SH-SY5Y (cell line): ENCODE data around the gene GJA3.

Source experiments
- GATA2 ChIP-seq: IDR thresholded peaks from 2 replicates; pipeline ENCODE4 v1.6.1; 2011; ENCODE audit warnings: mild to moderate bottlenecking, low read depth, low read length
- GATA3 ChIP-seq: IDR thresholded peaks from 2 replicates; pipeline ENCODE4 v1.6.1; 2011; ENCODE audit warnings: low read depth, mild to moderate bottlenecking, low read length, moderate library complexity

Gene GJA3

DNA sequence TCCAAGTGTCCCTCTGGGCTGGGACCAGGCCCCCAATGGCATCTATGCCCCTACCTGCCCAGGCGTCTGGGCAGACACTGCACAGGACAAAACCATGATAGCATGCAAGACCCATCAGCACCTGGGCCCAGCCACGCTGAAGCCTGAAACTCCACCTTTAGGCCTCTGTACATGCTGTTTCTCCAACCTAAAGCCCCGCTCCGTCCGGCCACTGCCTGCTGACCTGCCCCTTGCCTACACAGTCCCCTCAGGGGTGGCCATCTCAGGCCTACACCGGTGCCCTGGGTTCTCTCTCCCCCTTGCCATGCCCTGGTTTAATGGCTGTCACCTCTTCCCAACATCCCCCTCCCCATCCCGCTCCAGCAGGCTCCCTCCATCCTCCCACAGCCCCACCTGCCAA lies 15.3 kb downstream of the GJA3 start:
- TF ChIP-seq GATA3 (no peak), GATA2 (no peak)

DNA sequence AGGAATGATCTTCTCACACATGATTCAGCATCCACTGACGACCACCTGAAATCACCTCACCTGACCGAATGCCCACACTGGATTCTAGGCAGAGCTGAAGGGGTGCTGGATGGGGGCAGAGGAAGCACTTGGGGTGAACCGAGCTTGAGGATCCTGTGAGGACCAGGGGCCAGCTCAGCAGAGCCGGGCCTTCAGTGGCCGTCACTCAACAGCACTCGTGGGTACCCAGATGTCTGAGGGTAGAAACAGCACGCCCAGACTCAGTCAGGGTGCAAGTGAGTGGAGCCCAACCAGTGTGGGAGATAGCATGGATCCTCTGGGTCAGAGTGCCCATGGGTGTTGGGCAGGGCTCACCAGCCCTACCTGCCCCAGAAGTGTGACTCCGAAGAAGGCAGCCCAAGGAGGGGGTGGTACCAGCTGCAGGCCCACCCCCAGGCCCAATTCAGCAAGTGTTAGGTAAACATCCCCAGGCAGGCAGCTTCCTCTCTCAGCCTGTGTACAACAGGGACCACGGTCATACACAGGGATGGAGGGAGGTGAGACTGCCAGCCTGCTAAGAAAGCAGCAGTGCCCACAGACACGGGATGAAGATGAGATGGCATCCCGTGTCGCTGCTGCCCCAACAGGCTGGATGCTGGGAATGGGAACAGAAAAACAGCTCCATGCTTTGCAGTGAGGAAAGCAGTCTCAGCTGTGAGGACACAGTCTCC lies 16.6 kb downstream of the GJA3 start:
- no peak for TF ChIP-seq GATA2
- no peak for TF ChIP-seq GATA3

DNA sequence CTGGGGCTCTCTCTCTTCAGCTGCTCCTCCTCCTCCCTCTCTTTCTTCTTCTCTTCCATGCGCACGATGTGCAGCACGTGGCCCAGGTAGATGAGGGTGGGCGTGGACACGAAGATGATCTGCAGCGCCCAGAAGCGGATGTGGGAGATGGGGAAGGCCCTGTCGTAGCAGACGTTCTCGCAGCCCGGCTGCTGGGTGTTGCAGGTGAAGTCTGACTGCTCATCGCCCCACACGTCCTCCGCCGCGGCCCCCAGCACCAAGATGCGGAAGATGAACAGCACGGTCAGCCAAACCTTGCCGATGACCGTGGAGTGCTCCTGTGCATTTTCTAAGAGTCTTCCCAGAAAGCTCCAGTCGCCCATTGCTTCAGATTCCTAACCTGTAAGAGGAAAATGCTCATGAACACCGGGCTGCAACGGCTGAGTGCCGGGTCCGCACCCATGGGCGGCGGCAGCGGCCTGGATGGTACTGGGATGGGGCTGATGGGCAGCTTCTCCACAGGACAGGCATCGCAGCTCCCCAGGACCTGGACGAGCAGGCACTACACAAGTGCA lies 17.8 kb downstream of the GJA3 start:
- no peak for TF ChIP-seq GATA2
- TF ChIP-seq GATA3: no peak

DNA sequence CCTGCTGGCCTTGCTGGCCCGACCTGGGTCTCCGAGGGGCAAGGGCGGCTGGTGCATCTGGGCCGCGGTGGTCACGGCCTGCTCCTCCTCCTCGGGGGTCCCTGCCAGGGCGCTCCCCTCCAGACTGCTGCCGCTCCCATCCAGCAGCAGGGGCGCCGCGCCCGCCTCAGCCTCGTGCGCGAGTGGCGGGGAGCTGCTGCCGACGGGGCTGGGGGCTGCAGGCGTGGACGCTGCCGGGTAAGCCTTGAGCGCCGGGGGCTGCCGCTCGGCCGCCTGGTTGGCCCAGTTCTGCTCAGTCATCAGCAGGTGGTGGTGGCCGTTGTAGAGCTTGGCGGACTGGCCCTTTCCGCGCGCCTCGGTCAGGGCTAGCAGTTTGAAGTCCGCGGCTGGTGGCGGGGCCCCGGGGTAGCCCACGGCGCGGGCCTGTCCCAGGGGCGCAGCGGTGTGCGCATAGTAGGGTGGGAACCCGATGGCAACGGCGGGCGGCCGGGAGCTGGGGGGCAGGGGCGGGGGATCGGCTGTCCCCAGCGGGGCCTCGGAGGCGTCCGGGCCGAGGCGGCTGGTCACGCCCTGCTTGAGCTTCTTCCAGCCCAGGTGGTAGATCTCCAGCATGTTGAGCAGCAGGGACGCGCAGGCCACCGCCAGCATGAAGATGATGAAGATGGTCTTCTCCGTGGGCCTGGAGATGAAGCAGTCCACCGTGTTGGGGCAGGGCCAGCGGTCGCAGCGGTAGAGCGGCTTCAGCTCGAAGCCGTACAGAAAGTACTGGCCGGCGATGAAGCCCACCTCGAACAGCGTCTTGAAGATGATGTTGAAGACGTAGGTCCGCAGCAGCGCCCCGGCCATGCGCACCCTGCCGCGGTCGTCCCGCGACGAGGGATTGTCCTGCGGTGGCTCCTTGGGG lies 18.6 kb downstream of the GJA3 start:
- TF ChIP-seq GATA3 (no peak), GATA2 (no peak)

DNA sequence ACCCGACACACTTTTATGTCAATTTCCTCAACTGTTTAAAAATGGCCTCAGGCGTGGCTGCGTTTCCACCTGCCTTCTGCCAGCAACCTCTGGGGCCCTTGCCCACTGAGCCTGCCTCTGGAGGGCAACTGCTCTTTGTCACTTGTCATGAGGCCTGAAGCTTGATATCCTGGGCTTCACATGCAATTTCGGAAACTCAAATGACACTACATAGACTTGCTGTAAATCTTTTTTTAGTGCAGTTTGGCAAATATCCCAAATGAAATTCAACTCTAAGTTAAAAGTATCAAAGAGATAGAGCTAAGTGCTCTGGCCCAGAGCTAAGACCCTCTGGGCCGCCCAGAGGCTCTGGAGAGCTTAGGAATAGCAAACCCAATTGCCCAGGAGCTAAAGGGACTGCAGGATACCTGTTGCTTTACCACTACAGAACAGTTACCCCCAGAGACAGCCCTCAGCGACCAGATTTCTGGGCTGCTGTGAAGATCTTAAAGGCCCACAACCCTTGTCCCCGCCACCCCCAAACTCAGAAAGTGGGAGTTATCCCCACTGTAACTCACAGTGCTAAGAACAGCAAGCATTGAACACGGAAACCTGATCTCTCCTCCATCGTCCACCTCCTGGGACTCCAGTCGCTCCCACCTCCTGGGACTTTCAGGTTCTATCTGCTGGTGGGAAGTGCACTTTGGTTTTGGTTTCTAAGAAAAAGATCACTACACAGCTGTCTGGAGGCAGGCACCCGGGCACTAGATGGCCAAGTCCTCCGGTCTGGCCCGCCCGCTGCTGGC lies 19.4 kb downstream of the GJA3 start:
- TF ChIP-seq GATA3: no peak
- TF ChIP-seq GATA2: no peak

DNA sequence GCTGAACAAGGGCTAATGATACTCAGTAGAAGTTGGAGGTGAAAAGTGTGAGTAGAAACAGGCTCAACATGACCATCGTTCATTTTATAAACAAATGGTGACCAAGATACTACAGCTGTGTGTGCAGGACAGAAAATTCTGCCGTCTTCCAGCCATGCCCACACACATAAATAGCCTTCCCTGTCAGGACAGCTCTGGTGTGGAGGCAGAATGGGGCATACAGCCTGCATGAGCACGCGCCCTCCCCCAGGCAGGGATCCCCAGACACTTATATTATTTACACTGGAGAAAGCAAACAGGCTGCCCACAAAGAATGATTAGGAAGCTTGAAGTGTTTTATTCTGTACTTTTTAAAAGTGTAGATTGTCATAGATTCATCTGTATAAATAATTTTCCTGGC lies 20.4 kb downstream of the GJA3 start:
- TF ChIP-seq GATA2: no peak
- no peak for TF ChIP-seq GATA3

DNA sequence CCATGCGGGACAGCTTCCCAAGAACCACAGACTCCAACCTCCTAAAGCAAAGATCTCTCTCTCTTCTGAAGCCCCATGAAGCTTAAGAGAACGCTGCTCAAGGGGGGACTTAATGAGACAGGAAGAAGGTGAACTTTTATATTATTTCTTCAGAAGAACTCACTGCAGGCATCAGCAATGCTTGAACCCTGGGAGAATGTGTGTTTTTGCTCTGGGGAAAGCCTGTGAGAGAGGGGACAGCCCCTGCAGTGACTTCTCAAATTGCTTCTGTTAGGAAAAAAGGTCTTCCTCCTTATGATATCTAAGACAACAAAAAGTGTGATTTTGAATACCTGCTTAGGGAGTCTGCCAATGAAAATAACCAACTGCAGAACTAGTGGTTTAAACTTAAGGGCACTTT lies 23.0 kb downstream of the GJA3 start:
- no peak for TF ChIP-seq GATA2
- TF ChIP-seq GATA3: no peak

DNA sequence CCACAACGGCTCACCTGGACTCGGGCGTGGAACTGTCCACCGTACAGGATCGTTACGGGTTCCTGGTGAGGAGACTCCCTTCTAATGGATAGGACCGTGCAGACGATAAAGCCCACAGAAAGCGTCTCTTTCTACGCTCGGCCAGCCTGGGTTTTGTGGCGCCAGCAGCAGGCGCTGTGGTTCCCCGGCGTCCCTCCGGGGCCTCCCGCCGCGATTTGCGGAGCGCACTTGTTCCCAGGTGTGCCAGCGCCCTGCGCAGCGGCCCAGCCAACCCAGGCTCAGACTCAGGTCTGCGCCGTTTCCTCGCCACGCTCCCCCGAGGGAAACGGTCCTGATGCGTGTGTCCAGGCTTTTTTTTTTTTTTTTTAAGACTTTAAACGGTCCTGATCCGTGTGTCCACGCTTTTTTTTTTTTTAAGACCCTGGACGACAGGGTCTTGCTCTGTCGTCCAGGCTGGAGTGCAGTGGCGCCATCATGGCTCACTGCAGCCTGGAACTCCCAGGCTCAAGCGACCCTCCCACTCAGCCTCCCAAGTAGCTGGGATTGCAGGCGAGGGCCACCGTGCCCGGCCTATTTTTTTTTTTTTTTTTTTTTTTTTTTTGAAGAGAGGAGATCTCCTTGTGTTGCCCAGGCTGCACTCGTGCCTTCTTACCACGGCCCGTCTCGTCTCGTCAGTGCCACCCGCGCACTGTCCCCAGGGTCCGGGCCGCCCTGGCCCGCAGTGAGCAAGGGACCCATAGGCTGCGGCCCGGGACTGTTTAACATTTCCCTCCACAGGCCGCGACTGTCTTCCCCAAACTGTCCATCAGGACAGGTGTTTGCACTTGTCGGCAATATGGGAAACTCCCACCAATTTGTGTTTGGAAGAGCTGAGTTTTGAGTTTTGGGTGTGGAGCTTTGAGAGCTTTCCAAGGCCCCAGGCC lies 23.8 kb downstream of the GJA3 start:
- TF ChIP-seq GATA3 (no peak), GATA2 (no peak)

DNA sequence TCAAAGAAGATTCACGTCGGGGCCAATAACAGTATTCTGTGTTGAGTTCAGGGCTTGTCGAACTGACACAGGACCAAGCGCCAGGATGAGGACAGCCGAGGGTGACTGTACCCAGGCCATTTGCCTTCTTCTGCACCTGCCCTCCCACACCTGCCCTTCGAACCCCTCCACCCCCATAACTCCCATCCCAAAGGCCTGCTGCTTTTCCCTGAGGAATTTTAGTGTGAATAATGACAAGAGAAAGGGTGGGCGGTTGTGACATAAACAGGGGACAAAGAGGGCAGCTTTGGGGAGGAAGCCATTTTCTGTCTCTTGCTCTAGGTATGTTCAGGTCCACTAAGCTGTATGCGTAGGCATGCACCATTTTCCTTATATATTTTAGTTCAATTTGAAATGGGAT lies 26.1 kb downstream of the GJA3 start:
- TF ChIP-seq GATA3 (no peak), GATA2 (no peak)

DNA sequence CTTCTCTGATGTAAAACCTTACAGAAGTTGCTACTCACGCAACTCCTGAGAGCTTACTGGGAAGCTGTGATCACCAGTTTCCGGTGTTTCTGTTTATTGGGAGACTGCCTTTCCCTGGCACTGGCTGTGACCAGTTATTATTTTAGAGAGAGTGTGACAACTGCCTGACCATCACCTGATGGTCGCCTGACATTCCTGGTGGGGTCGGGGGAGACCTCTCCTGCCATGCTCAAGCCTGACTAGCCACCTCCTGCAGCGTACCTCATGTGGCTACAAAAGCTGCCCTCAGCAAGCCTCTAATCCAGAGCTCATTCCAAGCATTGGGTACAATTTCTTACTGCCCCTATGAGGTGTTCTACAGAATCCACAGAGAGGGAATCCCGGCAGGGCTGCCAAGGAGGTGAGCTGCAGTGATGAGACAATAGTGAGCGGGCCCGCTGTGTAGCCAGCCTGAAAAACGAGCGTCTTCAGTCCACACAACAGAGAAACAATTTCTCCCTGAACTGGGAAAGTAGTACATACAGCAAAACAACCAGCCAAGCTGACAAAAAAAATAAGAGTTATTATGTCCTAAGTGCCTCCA lies 28.7 kb downstream of the GJA3 start:
- TF ChIP-seq GATA3 (no peak), GATA2 (no peak)

DNA sequence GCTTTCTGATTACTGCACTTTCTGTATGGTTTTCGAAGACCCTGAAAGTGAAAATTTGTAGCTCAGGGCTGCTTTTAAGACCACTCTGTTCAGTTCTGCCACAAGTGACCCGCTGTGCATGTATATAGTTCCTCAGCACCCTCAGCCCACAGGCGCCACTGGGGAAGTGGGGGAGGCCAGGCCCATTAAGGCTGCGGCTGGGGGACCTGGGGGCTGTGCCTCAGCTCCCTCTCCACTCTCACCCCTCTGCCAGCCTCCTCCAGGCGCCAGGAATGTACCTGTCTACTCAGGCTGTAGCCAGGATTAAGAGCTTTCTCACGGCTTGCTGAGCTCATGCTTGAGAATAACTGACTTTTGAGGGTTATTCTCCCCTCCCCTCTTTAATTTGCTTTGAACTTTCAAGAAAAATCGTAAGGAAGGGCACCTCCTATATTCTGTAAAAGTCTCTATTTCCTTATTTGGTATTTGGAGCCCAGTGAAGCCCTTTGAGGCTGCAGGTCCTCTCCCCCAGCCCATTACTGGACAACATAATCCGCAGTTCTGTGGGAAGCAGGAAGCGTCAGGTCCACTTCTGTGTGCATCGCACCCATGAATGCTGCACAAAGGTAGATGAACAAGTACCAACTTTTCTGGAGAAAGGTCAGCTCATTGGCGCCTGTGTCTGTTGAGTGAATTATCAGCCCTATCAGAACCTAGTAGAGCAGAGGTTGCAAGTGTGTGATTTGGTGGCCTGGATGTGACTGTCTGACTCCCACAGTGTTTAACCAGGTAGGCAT lies 29.6 kb downstream of the GJA3 start:
- TF ChIP-seq GATA3 (no peak), GATA2 (no peak)

DNA sequence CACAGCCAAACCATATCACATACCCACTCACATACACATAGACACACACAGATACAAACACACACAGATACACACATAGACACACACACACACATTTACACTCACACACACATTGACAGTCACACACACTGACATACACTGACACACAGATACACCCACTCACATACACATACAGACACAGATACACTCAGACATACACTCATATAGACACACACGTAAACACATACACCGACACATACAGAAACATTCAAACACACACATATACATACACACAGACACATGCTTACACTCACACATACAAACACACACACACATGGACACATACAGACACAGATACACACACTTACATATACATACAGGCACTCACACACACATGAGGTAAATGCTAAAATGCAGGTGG lies 30.2 kb downstream of the GJA3 start:
- TF ChIP-seq GATA2: no peak
- no peak for TF ChIP-seq GATA3
